Breast epithelium (tissue), 3 donors: Measurements from ENCODE around the gene TCERG1L.

Experiments used
- CTCF ChIP-seq, 3 donors: fragments of 450-650 bp; IDR thresholded peaks; one replicate each; pipeline ENCODE4 v1.5.1; 2016 to 2017; ENCODE audit warnings: antibody characterized with exemption in 3 of 3, mild to moderate bottlenecking in 3 of 3, moderate library complexity in 3 of 3
- POLR2A ChIP-seq: fragments of 450-650 bp; IDR thresholded peaks from one replicate; pipeline ENCODE4 v1.6.1; 2016; ENCODE audit warnings: antibody characterized with exemption, mild to moderate bottlenecking, moderate library complexity

DNA sequence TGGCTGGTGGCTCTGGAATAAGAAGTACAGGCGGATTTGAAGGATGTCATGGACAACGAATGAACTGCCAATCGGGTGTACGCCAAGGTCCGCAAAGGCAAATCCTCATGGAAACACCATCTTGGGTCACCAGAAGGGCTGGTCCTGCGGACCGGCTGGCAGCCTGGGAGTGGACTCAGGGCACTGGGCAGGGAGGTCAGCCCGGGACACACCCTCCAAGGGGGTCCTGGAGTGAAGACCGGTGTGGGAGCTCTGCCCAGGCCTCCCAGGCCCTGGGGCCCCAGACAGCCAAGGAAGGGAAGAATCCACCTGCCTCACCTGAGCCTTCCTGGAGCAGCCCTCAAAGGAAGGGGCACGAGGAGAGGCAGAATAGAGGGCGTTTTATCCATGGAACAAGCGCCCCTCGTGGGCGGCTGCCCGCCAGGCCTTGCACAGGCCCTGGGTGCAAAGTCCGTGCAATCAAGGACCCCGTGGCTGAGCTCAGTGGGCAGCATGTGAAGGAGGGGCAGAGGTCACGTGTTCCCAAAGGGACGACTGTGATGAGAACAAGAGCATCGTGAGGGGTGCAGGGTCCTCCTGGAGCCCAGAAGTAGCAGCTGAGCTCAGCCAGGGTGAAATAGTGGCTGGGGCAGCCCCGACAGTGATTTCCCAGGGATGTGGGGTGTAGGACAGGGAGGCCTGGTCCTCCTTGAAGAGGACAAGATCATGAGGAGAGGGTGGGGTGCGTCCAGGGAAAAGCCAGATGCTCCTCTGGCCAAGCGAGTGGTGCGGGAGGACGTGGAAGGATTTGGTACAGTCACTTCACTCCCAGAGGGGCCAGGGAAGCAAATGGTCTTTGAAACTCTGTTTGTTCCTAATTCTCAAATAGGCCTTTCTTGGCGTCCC lies 105.2 kb downstream of the TCERG1L start:
- no peak for TF ChIP-seq CTCF (IDR thresholded peaks at IDR 0.05)
- no peak for TF ChIP-seq POLR2A
